Fibroblast of lung (primary cell): Measurements from ENCODE around the gene EZR.

ENCODE experiments used
- EZH2 ChIP-seq: IDR thresholded peaks from 2 replicates; pipeline ENCODE4 v1.5.1; 2012; ENCODE audit warnings: low read length, control low read depth, mild to moderate bottlenecking; ENCODE audit errors: missing control alignments
- TF ChIP-seq, protein P1 (sequence below), 2 donors: IDR thresholded peaks in 1 of 2; conservative IDR thresholded peaks in 1 of 2; 1 replicate in 1 of 2; 2 replicates in 1 of 2; pipeline ENCODE4 v1.5.1; 2011 to 2012; ENCODE audit warnings: low read length in 2 of 2, control low read depth in 1 of 2, inconsistent platforms in 1 of 2, low read depth in 1 of 2, mild to moderate bottlenecking in 1 of 2

DNA sequence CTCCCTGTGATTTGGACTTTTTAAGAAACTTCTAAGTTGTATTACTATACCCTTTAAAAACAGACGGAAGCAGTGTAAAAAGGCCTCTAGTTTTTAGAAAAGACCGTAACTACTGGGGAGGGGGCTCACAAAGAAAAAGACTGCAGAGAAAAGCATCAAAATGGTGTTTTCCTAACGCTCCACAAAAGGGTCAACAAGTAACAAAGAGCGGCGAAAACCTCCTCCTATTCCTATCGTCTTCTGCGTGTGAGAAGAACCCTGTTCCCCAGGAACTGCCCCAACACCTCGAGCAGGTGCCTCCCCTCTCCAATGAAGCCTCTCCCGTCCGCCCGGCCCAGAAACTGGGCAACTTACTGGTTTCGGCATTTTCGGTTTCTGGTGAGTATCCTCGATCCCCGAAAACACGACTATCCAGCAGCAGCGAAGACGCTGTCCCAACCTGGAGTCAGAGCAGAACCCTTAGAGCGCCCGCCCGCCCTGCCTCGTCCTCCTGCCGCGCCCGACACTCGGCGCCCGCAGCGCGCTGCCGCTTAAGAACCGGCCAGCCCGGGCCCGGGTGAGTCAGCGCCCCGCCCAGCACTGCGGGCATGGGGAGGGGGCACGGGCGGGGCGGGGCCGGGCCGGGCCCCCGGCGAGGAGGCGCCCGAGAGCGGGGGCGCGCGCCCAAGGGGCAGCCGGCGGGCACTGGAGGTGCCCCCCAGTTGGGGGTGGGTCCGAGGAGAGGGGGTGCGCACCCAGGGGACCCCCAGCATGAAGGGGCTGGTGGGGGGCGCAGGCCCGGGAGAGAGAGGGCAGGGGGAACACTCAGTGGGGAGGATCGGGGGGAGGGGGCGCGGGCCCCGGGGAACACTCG lies 1.2 kb downstream of the EZR start:
- no peak for TF ChIP-seq EZH2
- TF ChIP-seq, protein P1, sequence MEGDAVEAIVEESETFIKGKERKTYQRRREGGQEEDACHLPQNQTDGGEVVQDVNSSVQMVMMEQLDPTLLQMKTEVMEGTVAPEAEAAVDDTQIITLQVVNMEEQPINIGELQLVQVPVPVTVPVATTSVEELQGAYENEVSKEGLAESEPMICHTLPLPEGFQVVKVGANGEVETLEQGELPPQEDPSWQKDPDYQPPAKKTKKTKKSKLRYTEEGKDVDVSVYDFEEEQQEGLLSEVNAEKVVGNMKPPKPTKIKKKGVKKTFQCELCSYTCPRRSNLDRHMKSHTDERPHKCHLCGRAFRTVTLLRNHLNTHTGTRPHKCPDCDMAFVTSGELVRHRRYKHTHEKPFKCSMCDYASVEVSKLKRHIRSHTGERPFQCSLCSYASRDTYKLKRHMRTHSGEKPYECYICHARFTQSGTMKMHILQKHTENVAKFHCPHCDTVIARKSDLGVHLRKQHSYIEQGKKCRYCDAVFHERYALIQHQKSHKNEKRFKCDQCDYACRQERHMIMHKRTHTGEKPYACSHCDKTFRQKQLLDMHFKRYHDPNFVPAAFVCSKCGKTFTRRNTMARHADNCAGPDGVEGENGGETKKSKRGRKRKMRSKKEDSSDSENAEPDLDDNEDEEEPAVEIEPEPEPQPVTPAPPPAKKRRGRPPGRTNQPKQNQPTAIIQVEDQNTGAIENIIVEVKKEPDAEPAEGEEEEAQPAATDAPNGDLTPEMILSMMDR (conservative IDR thresholded peaks at IDR 0.05 in 1 of 2, IDR thresholded peaks at IDR 0.05 in 1 of 2; ENCODE audit: low read depth in 1 of 2, low read length in 2 of 2): no peak
